Renal pelvis (tissue), 4 donors: Measurements from ENCODE around the gene TAGAP. TPM values are rescaled to one million over a fixed set of nuclear protein-coding genes. Genes with fewer than 3 reads are reported as not detected.
"Not testable (repeated sequence)": the region's sequence is repeated elsewhere in the genome, so short reads cannot be mapped to it uniquely, and the experiment has no call there.

Experiments
- DNase-seq: peaks from one replicate; pipeline ENCODE4 v3.0.0-alpha.2; 2013
- polyA plus RNA-seq, 3 donors: library from polyadenylated mRNA; unstranded; fragments of 120-200 nt; gene quantifications; one replicate each; pipeline ENCODE4 v1.2.1, GENCODE V29; 2013; ENCODE audit not compliant: insufficient read length in 3 of 3

The TAGAP gene
- polyA plus RNA-seq, 3 donors, result 0.58 to 0.71 (median 0.64) TPM

GRCh38 chr6:159014406-159014805 is 30.4 kb downstream of the TAGAP start:
- no peak for DNase-seq

GRCh38 chr6:159013229-159013628 is 31.6 kb downstream of the TAGAP start:
- no peak for DNase-seq

- DNase-seq, result no peak
These were observed 32.6 kb downstream of the TAGAP start for GRCh38 chr6:159012201-159012600.

- not testable (repeated sequence) for DNase-seq
These were observed 34.7 kb downstream of the TAGAP start for GRCh38 chr6:159010037-159010612.

GRCh38 chr6:159008656-159009288 is 36.0 kb downstream of the TAGAP start:
- DNase-seq, result peak; percentile 10

GRCh38 chr6:159007510-159007909 is 37.3 kb downstream of the TAGAP start:
- no peak for DNase-seq

GRCh38 chr6:159005436-159005835 is 39.4 kb downstream of the TAGAP start:
- no peak for DNase-seq

- DNase-seq, result no peak
These were observed 40.2 kb downstream of the TAGAP start for GRCh38 chr6:159004592-159004991.

- no peak for DNase-seq
These were observed 42.2 kb downstream of the TAGAP start for GRCh38 chr6:159002432-159003155.

GRCh38 chr6:158999666-159000403 is 45.0 kb downstream of the TAGAP start, which contains the start of gene RSPH3:
Gene RSPH3 (minus strand): TSS chr6:159000202. CDS start chr6:158999550, 652 bp downstream.
- peak; percentile 95 for DNase-seq

- DNase-seq, result no peak
These were observed 45.6 kb downstream of the TAGAP start for GRCh38 chr6:158999154-158999665.

- DNase-seq, result no peak
These were observed 47.9 kb downstream of the TAGAP start for GRCh38 chr6:158996856-158997255.

GRCh38 chr6:158993639-158994038 is 51.2 kb downstream of the TAGAP start:
- DNase-seq, result no peak

- DNase-seq, result no peak
These were observed 53.6 kb downstream of the TAGAP start for GRCh38 chr6:158991017-158991723.

GRCh38 chr6:158989711-158990110 is 55.1 kb downstream of the TAGAP start:
- not testable (repeated sequence) for DNase-seq

- DNase-seq, result no peak
These were observed 56.3 kb downstream of the TAGAP start for GRCh38 chr6:158988477-158988876.

GRCh38 chr6:158987657-158988056 is 57.1 kb downstream of the TAGAP start:
- DNase-seq, result no peak
